LHCN-M2 (cell line): ENCODE data around the gene PRUNE2. TPM values are rescaled to one million over a fixed set of nuclear protein-coding genes. Genes with fewer than 3 reads are reported as not detected.

ENCODE experiments used
- DNase-seq: peaks from one replicate; pipeline ENCODE4 v3.0.0-alpha.2; 2012; ENCODE audit warnings: low read depth
- total RNA-seq: library from RNA; depleted of rRNA; stranded (reverse); fragments of >200 nt; gene quantifications from 2 replicates; pipeline ENCODE4 v1.2.3, GENCODE V29; 2014

Gene PRUNE2
- total RNA-seq, 1 experiment from 2014 or later = 88.1 TPM

DNA sequence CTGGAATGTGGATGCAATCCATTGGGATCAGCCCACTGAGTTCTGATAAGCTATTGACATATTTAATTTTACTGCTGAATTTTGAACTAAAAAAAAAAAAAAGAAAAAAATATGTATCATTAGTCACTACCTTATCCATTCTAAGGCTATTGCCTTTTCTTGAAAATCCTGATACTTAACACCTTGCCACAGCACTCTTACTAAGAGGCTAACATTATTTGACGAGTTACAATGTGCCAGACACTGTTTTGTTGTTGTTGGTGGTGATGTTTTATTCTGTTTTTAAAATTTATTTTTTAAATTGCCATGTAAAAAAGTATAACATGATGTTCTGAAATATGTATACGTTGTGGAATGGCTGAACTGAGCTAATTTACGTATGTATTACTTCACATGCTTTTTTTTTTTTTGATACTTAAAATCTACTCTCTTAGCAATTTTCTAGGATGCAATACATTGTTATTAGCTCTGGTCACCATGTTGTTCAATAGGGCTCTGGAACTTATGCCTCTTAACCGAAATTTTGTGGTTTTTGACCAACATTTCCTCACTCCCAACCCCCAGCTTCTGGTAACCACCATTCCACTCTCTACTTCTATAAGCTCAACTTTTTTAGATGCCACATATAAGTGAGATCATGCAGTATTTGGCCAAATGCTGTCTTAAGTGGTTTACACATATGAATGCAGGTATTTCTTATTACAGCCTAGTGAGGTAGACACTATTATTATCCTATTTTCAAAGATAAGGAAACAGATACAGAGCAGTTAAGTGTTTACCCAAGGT is 276.5 kb downstream of the PRUNE2 start:
- DNase-seq = no peak

DNA sequence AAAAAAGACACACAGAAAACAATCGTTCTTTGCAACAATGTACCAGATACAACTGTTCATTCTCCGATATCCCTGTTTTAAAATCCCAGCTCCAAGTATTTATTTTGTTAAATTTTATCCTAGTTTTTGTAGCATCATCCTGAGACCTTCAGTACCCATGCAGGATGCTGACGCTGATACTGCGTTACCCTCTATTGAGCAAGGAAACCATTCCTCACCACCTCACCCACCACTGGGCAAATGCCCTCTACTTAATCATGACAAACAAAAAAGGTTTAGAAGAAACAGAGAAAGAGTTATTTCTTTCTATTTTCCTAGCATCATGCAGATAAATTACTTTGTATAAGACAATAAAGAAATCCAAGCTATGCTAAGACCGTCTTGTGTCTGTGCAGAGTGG is 277.8 kb downstream of the PRUNE2 start:
- DNase-seq = no peak

DNA sequence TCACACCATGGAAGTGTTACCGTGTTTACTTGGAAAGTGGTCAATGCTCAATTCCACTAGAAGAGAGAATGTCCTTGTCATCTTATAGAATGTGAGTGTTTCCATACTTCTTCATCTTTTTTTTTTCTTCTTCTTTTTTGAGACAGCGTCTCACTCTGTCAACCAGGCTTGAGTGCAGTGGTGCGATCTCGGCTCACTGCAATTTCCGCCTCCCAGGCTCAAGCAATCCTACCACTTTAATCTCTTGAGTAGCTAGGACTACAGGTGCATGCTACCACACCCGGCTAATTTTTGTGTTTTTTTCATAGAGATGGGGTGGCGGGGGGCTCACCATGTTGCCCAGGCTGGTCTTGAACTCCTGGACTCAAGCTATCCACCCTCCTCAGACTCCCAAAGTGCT is 278.9 kb downstream of the PRUNE2 start:
- DNase-seq = no peak

DNA sequence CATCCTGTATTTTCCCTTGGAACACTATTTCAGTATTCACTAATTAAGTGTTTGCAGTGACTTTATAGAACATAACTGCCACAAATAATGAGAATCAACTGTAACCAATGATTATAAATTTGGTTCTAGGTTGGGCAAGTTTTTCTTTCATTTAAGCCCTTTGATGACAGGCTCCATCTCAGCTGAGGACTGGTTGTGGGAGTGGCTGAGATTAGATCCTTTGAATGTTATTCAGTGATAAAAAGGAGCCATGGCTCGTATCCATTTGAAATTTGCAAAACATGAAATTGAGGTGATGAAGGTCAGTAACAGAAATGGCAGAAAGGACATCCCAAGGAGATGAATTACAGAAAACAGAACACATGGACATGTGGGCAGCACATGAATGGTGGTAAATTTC is 279.8 kb downstream of the PRUNE2 start:
- DNase-seq = no peak

DNA sequence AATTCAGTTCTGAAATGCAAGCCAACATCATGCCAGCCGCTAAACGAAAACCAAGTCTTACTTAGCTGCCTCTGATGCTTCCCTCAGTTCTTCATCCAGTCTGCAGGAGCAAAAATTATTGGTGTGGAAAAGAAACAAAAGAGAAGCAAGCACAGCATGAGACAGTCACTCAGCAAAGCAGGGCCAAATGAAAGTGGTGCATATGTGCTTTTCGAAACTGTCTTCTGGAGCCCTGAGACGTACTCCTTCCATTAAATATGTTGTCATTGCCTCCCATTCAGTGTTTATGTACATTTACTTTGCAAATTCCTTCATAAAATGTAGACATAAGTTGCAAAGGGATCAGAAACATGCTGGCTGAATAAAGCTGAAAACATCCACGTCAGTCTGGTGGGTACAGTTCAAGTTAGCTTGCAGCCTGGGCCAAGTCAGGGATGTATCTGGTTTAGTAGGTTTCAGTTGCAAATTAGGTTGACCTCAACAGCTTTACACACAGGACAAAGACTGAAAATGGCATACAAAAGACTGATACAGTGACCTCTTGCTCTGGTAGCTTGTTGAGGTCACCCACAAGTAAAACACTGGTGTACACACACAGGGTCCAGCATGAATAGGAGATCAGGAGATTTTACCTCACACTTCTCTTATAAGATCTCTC is 281.4 kb downstream of the PRUNE2 start:
- no peak for DNase-seq

DNA sequence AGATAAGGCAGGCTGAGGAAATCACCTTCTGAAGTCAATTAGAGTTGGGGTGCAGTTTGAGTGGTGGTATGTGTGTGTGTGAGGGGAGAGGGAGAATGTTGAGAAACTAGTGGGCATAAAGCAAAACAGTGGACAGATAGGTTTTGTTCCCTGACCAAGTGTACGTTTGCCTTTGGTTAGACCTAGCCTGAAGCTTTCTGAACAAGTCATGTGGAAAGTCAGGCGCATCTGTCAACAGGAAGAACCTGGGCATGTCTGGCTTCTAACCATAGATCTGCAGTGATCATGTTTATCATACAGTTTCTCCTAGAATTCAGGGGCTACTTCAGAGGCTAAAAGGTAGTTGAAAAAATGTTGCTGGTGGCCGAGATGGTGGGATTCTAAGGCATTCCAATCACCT is 284.9 kb downstream of the PRUNE2 start:
- DNase-seq = no peak

DNA sequence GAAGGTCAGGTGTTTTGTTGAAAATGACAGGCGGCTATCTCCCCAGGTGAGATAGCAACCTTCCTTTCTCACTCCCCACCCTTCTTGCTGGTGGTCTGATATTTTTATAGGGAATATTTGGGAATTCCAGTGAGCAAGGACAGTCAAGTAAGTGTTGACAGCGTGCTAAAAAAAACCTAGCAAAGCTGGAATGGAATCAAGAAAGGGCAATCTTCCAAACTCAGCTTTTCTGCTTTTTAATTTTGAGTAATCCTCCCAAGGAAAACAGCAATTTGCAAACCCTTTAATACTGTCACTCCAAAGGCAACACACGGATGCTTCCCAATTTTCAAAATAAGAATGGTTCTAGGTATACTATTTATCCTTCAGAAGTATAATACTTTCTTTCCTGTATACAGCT is 285.3 kb downstream of the PRUNE2 start:
- no peak for DNase-seq

DNA sequence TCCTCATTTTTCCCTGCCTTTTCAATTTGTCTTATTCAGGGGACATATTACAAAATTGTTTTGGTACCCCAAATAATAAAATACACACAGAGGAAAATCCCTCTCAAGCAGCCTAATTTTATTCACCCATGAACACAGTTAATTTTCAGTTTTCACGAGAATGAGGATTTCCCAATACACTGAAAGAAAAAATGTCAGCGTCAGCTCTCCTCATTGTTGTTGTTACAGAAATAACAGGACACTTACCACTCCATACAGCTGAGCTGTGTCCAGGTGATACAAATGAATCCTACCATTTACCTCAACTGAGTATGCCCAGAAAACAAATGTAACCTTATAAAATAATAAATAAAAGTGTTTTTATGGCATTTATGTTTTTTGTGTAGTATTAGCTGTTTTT is 286.3 kb downstream of the PRUNE2 start:
- DNase-seq = no peak

DNA sequence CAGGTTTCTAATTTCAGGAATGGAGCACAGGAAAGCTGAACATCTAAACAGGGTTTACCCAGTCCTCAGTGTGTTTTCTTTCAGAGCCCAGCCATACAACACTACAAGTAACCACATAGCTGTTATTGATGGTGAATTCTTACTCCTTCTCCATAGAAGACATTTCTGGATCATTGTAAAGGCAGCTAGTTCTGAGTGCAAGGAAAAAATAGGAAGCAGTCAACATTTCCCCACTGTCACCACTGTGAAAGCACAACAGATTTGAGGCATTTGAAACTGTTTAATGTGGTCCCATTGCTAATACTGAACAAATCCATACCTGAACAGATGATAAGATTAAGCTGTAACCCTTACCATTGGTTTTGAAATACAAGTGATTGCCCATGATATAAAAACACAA is 286.7 kb downstream of the PRUNE2 start:
- no peak for DNase-seq

DNA sequence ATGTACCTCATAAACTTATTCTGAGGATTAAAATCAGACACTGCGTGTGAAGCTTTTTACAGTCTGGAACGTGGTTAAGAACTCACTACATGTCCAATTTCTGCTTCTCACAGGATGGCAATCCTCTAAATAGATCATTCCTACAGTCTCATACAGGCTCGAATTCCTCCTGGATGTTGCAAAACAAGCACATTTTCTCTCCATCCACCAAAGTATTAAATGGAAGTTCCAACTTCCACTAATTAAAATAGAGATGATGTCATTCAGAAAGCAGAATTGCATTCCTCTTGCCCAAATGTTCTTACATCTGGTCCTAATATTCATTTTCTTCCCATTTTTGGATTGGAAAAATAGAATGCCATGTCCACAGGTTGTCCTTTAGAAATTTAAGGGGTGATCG is 287.2 kb downstream of the PRUNE2 start:
- DNase-seq = no peak

DNA sequence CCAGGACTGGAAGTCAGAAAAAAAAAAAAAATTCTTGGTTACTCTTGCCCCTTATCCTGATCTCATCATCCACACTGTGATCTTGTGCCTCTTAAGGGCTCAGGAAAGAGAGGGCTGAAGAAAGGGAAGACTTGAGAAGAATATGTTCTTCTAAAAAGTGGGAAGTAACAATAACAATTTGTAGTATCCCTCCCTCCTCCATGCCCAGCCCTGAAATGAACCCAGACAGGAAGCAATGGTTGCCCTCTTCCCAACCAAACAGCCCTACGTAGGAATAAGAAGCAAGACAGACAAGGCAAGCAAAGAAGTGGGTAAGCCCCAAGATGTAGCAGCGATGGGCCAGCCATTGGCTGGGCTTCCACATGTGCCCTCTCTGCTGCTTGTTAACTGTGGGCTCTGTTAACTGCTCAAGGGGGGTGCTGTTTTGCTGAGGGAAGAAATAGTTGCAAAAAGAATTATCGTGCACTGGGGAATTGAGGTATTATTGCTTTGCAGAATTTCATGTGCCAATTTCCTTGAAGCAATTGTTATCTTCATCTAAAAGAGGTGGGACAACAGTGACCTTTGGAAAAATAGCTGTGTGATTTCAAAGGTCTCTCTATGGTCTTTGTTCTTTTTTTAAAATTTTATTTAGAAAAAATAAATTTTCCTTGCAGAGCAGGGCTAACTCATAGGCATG is 288.3 kb downstream of the PRUNE2 start:
- no peak for DNase-seq

DNA sequence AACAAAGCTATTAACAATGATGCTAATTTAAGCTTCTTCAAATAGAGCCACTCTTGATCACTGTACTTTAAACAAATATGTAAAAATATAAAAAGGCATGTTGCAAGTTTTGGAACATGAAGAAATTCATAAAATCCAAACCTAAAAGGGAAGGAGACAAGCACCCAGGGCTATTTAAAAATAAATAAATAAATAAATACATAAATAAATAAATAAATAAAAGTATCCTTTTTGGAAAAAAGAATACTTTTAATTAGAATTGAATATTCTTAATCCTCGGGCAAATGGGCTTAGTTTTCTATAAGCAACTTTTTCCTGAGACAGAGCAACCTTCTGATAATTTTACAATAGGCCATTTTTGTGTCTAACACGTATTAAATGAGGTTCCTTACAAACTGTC is 289.1 kb downstream of the PRUNE2 start:
- no peak for DNase-seq

DNA sequence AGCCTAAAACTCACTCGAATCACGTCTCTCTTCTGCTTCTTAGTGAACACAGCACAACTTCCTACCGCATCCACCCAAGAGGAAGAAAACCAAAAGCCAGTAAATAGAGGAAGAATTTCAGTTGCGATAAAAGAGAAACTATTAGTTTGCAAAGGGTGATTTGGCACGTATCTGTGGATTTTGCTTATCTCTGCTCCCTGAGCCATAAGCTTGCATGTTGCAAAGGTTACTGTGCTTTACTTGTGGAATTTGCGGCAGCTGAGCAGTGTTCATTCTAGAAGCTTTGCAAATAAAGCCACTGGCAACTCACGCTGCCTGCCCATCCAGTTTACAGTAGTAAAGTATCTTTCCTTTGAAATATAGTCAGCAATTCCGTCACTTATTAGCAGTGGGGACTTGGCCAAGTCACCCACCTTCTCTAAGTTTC is 290.7 kb downstream of the PRUNE2 start:
- DNase-seq = no peak

DNA sequence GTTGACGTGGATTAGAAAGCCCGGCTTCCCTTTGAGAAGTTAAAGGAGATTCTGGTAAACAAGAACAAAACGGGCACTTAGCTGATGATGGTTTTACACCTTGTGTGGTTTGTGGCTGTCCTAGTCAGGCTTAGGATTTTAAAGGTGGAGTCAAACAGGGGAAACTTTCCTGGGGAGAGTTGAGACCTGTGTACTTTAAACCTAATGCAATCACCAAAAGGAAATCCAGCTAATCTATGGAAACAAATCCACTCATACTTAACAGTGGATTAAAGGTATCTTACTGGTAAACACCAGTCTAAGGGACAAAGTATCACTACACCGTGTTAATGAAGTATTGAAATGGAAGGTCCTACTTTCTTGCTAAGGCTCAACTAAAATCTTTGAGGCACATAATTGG is 291.9 kb downstream of the PRUNE2 start:
- DNase-seq = no peak

DNA sequence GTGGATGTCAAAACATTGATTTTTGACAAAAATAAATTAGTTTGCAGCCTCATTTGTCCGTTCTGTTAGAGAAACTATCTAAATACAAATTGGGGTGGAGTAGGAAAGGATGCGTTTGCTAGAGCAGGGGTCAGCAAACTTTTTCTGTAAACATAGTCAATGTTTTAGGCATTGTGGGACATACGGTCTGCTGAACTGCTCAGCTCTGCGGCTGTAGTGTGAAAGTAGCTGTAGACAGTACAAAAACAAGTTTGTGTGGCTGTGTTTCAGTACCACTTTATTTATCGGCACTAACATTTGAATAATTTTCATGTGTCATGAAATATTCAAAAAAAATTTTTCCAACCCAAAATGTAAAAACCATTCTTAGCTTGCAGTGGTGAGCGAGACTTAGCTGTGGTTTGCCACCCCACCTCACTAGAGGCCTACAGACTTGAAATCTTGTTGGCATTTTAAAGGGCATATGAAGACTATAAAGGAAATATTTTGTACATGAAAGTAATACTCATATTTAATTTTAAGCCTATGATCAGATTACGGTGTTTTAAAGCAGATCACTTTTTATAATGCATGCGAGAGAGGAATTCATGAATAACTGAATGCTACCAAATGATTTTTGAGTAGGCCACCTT is 292.6 kb downstream of the PRUNE2 start:
- DNase-seq = no peak

DNA sequence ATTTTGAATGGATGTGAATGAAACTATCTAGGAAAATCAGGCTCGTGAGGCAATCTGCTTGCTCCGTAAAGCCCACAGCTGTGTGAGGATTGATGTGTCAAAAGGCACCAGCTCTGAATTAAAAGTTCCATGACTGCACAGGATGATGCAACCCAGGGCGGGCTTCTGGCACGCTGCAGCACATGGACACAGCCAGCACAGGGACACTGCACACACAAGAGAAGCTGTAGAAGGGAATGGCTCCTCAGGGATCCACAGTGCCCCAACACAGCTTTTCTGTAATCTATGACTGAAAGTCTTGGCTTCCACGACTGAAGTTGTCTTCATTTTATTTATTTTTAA is 295.9 kb downstream of the PRUNE2 start:
- DNase-seq = peak; percentile 77

DNA sequence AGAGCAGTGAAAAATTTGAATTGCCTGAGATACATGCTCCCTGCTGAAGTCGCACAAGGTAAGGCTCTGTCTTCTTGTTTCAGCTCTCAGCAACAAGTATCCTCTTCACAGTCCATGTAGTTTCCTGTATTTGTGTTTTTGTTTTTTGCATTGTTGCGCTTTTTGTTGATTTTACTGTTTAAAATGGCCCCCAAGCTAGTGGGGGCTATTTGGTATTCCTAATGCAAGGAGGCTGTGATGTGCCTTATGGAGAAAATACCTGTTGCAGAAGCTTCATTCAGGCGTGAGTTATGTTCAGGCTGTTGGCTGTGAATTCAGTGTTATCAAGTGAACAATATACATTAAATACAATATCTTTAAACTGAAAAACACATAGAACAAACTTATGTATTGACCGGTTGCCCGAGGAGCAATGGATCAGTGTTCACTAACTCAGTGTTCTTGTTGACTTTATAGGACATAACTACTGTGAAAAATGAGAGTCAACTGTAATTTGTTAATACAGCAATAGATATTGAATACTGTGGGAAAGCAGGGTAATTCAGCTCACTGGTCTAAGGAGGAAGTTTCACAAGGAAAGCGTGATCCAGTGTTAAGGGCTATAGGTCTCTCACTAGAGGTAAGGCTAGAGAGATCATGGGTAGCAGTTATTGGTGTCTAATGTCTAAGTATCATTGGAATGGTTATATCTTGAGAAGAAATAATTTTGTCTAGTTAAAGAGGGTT is 296.5 kb downstream of the PRUNE2 start:
- DNase-seq = no peak

DNA sequence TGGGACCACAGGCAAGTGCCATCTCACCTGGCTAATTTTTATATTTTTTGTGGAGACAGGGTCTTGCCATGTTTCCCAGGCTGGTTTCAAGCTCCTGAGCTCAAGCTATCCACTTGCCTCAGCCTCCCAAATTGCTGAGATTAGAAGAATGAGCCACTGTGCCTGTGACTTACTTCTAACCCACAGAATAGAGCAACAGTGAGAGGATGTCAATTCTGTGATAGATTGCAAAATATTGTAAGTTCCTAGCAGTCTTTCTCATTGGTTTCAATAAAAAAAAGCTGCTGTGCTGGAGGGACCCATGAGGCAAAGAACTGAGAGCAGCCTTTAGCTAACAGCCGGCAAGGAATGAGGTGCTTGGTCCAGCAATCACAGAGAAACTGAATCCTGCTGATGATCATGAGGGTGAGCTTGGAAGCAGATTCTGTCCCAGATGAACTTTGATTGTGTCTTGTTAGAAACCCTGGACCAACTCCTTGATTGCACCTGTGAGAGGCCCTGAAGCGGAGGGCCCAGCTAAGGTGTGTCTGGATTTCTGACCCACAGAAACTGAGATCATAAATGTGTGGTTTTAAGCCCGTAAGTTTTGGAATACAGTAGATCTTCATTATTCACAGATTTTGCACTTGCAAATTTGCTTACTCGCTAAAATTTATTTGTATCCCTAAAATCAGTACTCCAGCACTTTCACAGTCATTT is 297.2 kb downstream of the PRUNE2 start:
- DNase-seq = no peak

DNA sequence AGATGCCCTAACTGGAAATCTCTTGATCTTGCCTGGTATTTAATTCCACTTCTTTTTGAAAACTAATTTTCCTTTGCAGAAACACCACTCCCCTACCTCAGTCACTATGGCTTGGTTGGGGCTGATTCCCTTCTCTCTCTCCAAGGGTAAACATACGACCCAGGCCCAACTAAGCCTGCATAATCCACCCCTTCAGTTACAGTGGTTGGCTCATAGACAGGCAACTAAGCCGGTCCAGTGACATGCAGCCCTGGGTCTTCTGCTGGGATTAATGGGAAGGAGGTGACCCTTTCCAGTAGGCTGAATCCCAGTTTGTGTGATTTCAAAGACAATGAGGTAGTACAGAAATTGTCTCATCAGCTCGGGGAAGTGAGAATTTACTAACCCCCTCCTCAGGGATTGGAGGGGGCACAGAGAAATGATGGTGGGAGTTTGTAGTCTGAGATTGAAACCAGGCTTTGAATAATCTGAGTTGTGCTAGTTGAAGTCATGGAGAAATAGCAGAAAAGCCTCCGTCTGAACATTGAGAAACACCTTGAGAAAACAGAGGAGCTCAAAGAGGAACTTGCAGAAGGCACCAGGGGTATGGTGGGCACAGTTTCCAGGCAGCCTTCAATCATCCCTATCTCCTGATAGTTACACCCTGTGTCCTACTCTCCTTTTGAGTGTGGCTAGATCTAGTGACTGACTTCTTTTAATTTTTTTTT is 298.0 kb downstream of the PRUNE2 start:
- DNase-seq = no peak

DNA sequence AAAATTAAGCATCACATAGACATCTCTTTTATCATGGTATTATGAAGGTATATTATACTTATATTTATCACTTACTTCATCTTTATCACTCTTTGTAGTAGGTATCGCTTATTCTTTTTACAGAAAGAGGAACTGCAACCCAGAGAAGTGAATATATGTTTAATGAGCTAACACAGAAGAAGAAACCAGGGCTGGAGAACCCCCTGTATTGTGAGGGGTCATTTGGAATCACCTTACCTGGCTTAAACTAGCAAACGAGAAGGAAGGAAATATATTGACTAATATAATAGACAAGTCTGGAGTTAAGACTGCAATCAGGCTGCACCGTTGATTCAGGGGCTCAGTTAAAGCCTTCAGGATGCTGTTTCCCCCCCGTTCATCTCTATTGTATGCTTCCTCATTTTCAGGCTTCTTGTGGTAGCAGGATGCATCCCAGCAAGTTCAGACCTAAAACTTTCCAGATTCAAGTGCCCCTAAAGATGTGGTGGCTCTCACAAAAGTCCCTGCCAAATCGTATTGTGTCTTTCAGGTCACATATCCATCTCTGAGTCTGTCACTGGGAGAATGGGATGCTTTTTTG is 300.5 kb downstream of the PRUNE2 start:
- no peak for DNase-seq
